NCI-H2081 treated with DMSO at 0.1 percent for 48 hours (cell line): ENCODE results near the gene NISCH.

Experiments
- DNase-seq: peaks from one replicate; lab custom pipeline; 2025; lab: John Stamatoyannopoulos, UW

Gene NISCH

DNA sequence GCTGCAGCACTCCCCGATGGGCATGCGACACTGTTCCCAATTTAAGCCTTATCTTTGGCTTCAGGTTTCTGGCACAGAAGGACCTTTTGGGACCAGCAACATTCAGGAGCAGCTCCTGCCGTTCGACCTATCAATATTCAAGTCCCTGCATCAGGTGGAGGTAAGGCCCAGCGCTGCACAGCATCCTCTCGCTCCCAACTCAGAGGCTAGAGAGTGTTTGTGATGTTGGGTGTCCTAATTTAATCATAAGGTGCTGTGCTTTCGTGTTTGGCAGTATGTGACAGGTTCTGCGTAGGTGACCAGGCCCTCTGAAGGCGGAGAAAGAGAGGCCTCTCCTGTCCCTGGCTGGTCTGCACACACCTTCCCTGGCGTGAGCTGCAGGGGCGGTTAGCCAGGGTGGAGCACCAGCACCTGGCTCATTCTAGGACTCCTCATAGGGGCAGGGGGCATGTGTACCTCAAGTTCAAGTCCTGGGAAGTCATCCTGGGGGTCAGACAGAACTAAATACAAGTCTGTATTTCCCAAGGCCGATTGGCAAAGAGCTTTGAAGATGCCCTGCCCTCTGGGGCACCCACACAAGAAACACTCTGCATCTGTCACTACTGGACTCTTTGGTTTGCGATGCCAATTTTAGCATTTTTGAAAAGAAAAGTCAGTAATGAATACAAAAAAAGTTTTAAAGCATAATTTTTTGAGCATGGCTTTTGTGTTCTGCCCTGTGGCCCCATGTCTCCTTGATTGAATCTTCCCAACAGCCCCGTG, 17.0 kb downstream of the NISCH start:
- DNase-seq = no peak

DNA sequence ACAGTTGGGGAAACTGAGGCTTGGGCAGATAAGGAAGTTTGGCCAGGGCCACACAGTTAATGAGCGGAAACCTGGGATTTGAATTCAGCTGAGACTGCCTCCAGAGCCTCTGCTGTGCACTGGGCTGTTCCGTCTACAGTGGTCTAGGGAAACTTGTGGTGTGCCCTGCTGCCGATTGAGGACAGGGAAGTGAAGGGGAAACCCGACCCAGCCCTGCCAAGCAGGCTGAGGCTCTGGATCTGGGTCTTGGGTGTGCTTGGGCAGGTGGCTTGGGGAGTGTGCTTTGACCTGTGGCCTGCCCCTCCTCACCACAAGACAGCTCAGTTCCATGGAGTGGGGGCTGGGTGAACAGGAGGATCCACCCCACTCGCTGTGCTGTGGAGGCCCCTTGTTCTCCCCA, 17.6 kb downstream of the NISCH start:
- no peak for DNase-seq

DNA sequence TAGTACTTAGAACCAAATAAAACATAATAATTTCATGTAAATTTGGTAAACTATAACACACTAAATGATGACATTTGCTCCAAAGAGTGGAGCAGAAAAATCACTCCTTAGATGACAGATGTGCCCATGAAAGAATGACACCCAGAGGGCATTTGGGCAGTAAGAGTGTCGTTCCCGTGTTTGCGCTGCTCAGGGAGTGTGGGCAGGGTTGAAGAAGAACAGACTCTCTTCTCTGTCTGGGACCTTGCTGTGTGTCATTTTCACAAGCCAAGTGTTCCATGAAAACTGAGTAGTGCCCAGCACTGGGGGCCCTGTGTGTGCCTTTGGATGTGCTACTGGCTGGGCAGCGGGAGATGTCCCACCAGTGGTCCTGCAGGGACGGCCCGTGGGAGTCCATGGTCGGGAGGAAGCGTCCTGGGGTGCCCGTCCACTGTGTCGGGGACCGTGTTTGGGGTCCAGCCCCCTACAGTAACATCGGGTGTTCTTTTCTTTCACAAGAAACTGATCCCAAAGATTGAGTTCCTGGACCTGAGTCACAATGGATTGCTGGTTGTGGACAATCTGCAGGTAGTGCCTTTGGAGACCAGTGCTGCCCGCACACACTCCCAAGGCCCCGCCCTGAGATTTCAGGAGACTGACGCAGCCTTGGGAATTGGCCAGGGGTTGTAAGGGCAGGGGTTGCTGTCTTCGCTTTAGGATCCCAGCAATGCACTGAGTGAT, 21.8 kb downstream of the NISCH start:
- DNase-seq = no peak

DNA sequence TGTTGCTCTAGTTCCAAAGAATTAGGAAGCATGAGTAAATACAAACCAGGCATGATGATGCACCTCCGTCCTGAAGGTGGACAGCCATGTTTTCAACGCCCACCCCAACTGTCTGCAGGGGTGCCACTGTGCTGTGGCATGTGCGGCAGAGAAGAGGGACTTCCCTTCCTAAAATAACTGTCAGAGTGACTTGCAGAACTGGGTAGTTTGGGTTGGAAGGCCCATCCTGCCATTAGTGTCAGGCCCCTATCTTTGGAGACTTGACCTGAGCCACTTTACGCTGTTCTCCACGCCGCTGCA, 22.3 kb downstream of the NISCH start:
- DNase-seq = no peak

DNA sequence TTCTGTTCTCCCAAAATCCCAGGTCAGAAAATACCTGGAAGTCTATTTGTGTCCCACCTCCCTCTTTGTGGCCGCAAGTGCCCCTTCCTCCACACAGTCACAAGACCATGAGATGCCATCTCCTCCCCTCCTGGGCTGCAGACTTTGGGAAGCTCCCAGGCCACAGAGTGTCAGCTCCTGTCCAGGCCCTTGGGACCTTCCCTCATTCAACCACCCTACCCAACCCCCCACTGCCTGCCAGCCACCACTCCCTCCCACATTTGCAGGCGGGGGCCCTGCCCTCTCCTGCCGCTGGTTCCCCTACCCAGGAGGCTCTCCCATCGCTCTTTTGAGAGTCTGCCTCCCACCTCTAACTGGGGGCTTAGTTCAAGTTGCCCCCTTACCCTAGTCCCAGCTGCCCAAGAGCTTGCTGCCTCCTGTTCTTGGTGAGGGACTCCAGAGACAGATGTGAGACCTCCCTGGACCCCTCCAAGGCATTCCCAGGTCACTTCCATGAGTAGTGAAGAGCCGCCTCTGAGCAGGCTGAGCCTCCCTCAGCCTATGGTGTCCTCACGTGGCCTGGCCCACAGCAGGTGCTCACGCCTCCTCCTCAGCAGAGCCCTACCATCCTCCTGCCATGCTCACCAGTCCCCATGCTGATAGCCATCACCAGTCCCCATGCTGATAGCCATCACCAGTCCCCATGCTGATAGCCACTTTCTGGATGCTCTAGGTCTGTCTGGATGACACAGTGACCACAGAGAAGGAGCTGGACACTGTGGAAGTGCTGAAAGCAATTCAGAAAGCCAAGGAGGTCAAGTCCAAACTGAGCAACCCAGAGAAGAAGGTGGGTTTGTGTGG, 23.9 kb downstream of the NISCH start:
- no peak for DNase-seq

DNA sequence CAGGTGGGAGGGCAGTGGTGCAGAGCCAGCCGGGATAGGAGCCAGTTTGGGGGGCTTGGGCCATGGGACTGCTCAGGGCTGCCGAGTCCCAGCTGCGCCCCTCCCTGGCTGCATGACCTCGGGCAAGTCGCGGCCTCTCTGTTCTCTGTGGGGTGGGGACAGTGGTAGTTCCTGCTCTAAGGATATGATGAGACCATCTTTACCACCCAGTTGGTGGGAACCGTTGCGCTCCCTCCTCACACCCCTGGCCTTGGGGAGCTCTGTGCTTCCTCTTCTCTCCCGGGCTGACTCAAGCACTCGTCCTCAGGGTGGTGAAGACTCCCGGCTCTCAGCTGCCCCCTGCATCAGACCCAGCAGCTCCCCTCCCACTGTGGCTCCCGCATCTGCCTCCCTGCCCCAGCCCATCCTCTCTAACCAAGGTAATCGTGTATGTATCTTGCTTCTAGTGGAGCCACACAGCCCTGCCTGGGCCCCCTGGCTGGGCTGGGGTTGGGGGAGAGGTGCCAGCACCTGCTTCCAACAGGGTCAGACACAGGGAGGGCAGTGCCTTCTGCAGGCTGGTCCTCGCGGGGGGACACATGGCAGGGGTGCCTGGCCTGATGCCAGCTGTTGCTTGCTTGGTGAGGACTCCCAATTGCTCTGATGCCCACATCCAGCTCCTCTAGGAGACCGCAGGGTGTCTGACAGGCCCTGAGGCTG, 24.6 kb downstream of the NISCH start:
- DNase-seq = no peak

DNA sequence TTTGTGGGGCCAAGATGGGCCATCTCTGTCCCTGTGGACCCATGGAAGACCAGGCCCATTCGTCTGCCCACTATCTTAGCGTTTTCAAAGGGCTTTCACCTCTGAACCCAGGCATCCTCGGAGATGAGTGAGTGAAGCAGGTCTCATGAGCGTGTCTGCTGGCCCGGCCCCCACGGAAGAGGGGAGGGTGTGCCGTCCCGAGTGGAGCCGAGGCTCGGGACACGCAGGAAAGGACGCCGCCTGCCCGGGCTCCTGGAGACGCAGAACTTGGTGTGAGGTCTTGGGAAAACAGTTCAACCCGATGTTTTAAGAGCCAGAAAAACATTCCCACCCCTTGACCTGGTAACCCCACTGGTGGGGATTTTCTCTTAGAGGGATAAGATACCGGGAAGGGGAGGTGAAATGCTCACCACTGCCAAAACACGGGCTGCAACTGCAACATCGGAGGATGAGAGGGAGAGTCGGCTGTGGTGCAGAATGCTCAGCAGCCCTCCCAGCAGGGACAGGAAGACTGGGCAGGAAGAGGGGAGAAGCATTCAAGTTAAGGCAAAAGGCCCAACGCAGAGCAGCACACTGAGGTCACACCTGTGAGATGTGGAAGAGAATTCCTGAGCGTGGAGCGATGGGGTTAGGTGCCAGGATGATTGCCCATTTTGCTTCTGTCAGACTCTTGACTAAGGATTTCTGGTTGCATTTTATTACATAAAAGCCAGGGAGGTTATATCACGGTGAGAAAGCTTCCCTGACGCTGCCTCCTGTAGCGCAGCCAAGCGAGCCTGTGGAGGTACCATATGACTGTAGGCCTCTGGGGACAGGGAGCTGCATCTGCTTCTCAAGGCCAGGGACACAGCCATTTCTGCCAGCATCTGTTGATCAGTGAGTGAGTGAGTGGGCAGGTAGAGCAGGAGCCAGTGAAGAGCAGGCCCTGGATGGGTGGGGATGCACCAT, 25.6 kb downstream of the NISCH start:
- DNase-seq = no peak

DNA sequence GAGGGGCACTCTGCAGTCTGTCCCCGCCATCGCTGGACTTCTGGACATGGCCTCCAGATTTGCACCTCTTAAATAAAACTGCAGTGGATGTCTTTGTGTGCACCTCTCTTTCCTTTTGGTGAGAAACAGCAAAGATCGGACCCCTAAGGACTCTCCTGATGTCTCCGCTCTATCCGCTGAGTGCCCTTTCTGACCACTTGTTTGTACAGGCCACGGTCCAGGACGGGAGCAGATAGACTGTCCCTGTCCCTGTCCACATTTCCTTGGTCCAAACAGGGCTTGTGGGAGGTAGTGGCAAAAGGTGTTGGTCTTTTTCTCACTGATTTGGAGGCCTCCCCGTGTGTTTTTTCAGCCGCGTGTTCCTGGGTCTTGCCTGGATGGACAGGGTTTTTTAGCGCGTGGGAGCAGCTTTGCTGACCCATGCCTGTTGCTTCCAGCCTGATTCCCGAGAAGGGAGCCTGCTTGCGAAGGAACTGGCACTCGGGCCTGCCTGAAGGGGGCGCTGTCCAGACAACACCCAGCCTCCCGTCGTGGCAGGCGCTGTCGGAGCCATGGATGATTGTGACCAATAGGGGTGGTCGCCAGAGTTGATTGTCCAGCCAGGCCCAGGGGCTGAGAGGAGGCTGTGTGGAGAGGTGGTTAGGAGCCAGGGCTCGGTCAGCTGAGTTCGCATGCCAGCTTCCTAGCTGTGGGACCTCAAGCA, 26.6 kb downstream of the NISCH start:
- no peak for DNase-seq

DNA sequence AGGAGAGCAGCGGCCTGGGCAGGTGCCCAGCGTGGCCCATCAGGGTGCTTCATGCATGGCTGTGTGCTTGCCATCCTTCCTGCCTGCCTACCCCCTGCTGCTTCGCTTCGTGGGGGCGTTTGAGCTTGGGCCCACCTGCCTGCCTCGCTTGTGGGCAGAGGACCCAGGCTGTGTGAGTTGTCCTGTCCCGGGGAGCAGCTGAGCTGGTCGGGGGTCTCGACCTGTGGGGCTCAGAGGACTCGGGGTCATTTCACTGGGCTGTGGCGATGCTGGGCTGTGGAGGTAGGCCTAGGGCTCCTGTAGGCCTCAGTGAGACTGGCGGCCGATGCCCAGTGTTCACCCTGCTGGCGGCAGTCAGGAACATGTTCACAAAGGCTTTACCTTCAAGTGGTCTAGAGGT, 27.7 kb downstream of the NISCH start:
- no peak for DNase-seq

DNA sequence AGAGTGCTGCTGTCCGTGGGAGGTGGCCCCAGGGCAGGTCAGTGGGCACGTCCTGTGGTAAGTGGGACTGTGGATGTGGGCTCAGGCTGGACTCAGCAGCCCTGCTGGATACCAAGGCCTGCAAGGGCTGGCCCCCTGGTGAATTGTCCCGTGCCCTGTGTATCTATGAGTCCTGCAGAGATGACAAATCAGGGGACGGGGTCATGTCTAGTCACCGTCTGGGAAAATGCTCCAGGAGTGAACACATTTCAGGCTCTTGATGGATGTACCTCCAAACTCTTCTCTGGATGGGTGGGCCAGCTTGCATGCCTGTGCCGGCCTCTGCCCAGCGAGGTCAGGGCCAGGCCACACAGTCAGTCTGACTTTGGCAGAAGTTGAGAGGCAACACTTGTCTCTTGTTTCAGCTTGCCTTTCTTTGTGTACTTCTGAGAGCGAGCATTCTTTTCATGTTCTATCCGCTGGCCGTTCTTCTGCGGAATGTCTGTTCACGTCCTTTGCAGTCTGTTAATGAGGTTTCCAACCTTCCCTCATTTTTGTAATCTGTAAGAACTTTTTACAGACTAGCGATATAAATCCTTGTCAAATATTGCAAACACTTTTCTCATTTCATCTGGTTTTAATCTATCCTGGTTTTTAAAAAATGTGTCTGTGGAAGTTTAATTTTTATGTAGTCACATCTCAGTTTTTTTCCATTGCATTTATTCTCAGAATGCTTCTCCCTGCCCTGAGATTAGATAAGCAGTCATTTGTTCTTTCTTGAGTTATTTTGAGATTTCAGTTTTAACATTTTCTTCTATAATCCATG, 28.4 kb downstream of the NISCH start:
- no peak for DNase-seq

DNA sequence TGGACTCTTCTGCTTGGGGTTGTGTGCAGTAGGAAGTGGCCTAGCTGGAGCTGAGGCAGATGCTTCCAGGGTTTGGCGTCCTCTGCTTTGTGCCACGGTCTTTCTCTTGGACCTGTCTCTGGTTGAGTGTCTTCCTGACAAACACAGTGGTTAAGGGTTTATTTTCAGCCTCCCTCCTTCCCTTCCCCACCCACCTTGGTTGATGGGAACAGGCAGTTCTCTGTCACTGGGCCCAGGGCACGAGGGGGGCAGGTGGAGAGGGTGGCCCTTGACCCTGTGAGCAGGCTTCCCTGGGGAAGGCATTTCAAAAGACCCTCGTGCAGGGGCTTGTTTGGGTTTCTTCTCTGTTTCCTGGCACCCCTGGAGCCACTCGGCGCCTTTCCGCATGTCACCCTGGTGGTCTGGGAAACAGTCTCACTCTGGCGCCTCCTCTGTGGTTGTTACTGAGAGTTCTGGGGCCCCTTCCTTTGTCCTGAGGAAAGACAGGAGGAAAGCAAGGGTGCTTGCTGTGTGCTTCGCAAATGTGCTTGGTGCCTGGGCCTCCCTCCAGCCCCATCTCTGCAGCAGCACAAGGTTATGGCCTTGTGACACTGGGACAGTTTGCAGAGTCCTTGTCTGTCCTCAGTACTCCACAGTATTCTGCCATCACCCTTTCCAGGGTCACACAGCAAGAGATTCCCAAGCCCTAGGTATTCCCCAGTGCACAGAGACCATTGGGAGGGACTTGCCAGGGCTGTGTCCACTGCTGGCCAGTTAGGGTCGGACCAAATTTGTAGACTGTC, 29.5 kb downstream of the NISCH start:
- DNase-seq = no peak

DNA sequence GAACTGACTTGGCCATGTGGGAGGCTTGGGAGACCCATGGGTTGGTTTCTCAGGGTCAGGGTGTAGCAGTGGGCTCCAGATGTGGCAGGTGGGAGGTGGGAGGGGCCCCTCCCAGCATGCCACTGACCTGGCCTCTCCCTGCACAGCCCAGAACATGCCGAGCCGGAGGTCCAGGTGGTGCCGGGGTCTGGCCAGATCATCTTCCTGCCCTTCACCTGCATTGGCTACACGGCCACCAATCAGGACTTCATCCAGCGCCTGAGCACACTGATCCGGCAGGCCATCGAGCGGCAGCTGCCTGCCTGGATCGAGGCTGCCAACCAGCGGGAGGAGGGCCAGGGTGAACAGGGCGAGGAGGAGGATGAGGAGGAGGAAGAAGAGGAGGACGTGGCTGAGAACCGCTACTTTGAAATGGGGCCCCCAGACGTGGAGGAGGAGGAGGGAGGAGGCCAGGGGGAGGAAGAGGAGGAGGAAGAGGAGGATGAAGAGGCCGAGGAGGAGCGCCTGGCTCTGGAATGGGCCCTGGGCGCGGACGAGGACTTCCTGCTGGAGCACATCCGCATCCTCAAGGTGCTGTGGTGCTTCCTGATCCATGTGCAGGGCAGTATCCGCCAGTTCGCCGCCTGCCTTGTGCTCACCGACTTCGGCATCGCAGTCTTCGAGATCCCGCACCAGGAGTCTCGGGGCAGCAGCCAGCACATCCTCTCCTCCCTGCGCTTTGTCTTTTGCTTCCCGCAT, 31.8 kb downstream of the NISCH start:
- DNase-seq = no peak

DNA sequence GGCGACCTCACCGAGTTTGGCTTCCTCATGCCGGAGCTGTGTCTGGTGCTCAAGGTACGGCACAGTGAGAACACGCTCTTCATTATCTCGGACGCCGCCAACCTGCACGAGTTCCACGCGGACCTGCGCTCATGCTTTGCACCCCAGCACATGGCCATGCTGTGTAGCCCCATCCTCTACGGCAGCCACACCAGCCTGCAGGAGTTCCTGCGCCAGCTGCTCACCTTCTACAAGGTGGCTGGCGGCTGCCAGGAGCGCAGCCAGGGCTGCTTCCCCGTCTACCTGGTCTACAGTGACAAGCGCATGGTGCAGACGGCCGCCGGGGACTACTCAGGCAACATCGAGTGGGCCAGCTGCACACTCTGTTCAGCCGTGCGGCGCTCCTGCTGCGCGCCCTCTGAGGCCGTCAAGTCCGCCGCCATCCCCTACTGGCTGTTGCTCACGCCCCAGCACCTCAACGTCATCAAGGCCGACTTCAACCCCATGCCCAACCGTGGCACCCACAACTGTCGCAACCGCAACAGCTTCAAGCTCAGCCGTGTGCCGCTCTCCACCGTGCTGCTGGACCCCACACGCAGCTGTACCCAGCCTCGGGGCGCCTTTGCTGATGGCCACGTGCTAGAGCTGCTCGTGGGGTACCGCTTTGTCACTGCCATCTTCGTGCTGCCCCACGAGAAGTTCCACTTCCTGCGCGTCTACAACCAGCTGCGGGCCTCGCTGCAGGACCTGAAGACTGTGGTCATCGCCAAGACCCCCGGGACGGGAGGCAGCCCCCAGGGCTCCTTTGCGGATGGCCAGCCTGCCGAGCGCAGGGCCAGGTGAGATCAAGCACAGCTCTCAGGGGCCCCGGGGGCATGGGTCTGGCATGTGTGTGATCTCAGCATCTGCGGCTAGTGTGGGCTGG, 32.6 kb downstream of the NISCH start:
- no peak for DNase-seq

DNA sequence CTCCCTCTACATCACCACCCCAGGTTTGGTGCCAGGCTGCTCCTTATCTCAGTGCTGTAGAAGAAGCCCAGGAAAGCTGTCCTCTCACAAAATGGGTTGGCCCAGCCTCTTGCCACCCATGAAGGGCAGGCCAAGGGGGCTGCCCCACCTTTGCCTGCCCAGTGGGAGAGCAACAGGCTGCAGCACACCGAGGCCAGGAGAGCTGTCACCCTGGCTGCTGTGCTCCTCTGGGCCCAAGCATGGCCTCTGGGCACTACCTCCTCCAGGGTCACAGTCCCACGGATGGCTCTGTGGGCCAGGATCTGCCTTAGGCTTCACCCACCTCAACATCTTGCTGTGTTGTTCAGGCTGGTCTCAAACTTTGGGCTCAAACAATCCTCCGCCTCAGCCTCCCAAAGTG, 33.3 kb downstream of the NISCH start:
- DNase-seq = no peak

DNA sequence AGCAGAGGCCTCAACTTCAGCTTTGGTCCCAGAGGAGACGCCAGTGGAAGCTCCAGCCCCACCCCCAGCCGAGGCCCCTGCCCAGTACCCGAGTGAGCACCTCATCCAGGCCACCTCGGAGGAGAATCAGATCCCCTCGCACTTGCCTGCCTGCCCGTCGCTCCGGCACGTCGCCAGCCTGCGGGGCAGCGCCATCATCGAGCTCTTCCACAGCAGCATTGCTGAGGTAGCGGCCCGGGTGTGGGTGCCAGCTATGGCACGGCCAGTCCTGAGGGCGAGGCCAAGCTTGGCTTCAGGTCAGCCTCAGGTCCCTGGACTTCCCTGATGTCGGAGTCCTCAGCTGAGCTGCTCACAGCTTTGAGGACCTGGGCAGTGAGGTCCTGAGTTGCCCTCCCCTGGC, 34.0 kb downstream of the NISCH start:
- no peak for DNase-seq

DNA sequence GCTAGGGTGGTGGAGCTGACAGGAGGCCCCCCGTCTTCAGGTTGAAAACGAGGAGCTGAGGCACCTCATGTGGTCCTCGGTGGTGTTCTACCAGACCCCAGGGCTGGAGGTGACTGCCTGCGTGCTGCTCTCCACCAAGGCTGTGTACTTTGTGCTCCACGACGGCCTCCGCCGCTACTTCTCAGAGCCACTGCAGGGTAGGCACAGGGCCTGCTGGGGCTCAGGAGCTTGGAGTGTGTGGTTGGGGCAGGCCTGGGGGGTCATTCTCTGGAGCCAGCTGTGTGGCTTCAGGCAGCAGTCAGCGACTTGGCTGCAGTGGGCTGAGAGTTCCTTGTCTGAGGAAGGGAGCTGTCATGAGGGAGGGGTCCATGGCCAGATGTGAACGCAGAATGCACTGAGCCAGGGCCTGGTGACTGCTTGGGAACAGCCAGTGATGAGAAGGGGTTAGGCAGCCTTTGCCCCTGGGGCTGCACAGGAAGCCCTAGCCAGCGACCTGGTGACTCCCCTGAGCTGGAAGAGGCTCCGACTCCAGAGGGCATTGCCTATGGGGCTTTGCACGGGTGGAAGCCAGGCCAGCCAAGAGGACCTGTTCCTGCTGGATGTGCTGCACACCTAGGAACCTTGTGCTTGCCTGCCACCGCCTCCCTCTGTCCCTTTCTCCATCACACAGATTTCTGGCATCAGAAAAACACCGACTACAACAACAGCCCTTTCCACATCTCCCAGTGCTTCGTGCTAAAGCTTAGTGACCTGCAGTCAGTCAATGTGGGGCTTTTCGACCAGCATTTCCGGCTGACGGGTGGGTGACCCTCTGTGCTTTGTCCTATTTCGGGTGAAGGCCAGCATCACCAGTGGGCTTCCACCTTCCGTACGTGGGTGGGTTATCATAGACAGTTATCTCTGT, 34.9 kb downstream of the NISCH start:
- DNase-seq = no peak
